Panc1 (cell line): ENCODE measurements around the gene KIAA2012. TPM values are rescaled to one million over a fixed set of nuclear protein-coding genes. Genes with fewer than 3 reads are reported as not detected.

Source experiments
- ATAC-seq: fragments of 200-7000 bp; cut with Tn5 transposase; 2 replicates; pipeline ENCODE4 v1.9.1; 2020; ENCODE audit warnings: mild to moderate bottlenecking, moderate library complexity
- BruUV-seq: library from RNA; stranded (reverse); fragments of 400-500 nt; replicated peaks from 2 replicates; lab custom pipeline; 2021; lab: Mats Ljungman, UMichigan
- CTCF ChIA-PET: fragments of 300-600 bp; sonication (Branson Sonifier 250); formaldehyde crosslinking; loops from one replicate; lab custom pipeline; 2022; ENCODE audit warnings: antibody characterized with exemption; lab: Charles Lee
- POLR2A ChIA-PET: fragments of 300-600 bp; sonication (Branson Sonifier 250); formaldehyde crosslinking; loops from one replicate; lab custom pipeline; 2022; ENCODE audit warnings: antibody characterized with exemption; lab: Charles Lee
- DNase-seq: peaks from one replicate; pipeline ENCODE4 v3.0.0-alpha.2; 2010; ENCODE audit warnings: low read depth, low spot score
- H3K27ac ChIP-seq: 2 replicates; pipeline ENCODE4 v1.5.1; 2011; ENCODE audit warnings: mild to moderate bottlenecking, low read length, inconsistent platforms
- H3K27me3 ChIP-seq: fragments of 200-500 bp; sonication (Bioruptor generic); 2 replicates; pipeline ENCODE4 v1.6.0; 2014; ENCODE audit warnings: low read length, inconsistent platforms; ENCODE audit not compliant: control insufficient read depth, insufficient read depth
- H3K36me3 ChIP-seq: fragments of 200-500 bp; sonication (Bioruptor generic); 2 replicates; pipeline ENCODE4 v1.5.1; 2014; ENCODE audit warnings: inconsistent platforms, mild to moderate bottlenecking, low read length, moderate library complexity; ENCODE audit not compliant: control insufficient read depth, insufficient read depth
- H3K4me1 ChIP-seq: 2 replicates; pipeline ENCODE4 v1.5.1; 2011; ENCODE audit warnings: inconsistent platforms, mild to moderate bottlenecking, low read length, moderate library complexity; ENCODE audit not compliant: control insufficient read depth, insufficient read depth
- H3K4me3 ChIP-seq, 2 experiments: 2 replicates each; pipeline ENCODE4 v1.5.1; 2011 to 2012; ENCODE audit warnings: low read depth in 2 of 2, low read length in 2 of 2, mild to moderate bottlenecking in 2 of 2, inconsistent platforms in 1 of 2, moderate library complexity in 1 of 2
- H3K9me3 ChIP-seq: fragments of 200-500 bp; sonication (Bioruptor generic); 2 replicates; pipeline ENCODE4 v1.5.1; 2014; ENCODE audit warnings: low read depth, mild to moderate bottlenecking, inconsistent platforms, low read length, moderate library complexity; ENCODE audit not compliant: control insufficient read depth, insufficient read depth
- CTCF ChIP-seq: fragments of 450-650 bp; IDR thresholded peaks from 2 replicates; pipeline ENCODE4 v1.5.1; 2017; ENCODE audit warnings: mild to moderate bottlenecking
- POLR2AphosphoS5 ChIP-seq: IDR thresholded peaks from 2 replicates; pipeline ENCODE4 v1.6.1; 2012; ENCODE audit warnings: mild to moderate bottlenecking, low read depth, low read length, moderate library complexity
- SIN3A ChIP-seq: IDR thresholded peaks from 2 replicates; pipeline ENCODE4 v1.6.1; 2012; ENCODE audit warnings: low read depth, mild to moderate bottlenecking, low read length, moderate library complexity, borderline replicate concordance; ENCODE audit not compliant: insufficient read depth
- TCF7L2 ChIP-seq: IDR thresholded peaks from 2 replicates; pipeline ENCODE4 v1.6.1; 2011; ENCODE audit warnings: mild to moderate bottlenecking, low read depth, low read length, inconsistent platforms
- in situ Hi-C: cut with HindIII; loops from 2 replicates; pipeline ENCODE4 v1.10.0; 2016; ENCODE audit warnings: low sequenced_read_pairs, low pct_unique_long_range_greater_than_20kb
- intact Hi-C: fragments of 100-400 bp; cut with micrococcal nuclease; formaldehyde crosslinking; loops from one replicate; pipeline ENCODE4 v1.10.0; 2022; ENCODE audit not compliant: unreplicated experiment
- total RNA-seq: library from RNA; stranded (reverse); gene quantifications from one replicate; pipeline ENCODE4 v1.2.1, GENCODE V29; 2021; ENCODE audit not compliant: unreplicated experiment
- TF ChIP-seq, protein P1 (sequence below), 2 experiments: IDR thresholded peaks; 2 replicates each; pipeline ENCODE4 v1.6.1; 2011 to 2012; ENCODE audit warnings: low read depth in 2 of 2, control low read depth in 1 of 2, low read length in 1 of 2, mild to moderate bottlenecking in 1 of 2, moderate library complexity in 1 of 2; ENCODE audit not compliant: insufficient read depth in 1 of 2

KIAA2012 gene
- total RNA-seq, 1 experiment from 2014 or later = not detected

- Histone ChIP-seq H3K4me3 (no peak overlapping the region), H3K27me3 (no peaks in the 10 kb centered on the region), H3K9me3 (no peaks in the 10 kb centered on the region), H3K4me1 (no peaks in the 10 kb centered on the region), H3K36me3 (no peaks in the 10 kb centered on the region), H3K27ac (no peak overlapping the region)
- intact Hi-C loops (no loop called here), in situ Hi-C loops (no loop called here)
- no TSS peak for BruUV-seq
- ATAC-seq = no peak
- no peak for DNase-seq
- ChIA-PET CTCF (no interaction called here), POLR2A (no interaction called here)
- TF ChIP-seq POLR2AphosphoS5 (no peak), TCF7L2 (no peak), CTCF (no peak), SIN3A (no peak)
- TF ChIP-seq, protein P1, sequence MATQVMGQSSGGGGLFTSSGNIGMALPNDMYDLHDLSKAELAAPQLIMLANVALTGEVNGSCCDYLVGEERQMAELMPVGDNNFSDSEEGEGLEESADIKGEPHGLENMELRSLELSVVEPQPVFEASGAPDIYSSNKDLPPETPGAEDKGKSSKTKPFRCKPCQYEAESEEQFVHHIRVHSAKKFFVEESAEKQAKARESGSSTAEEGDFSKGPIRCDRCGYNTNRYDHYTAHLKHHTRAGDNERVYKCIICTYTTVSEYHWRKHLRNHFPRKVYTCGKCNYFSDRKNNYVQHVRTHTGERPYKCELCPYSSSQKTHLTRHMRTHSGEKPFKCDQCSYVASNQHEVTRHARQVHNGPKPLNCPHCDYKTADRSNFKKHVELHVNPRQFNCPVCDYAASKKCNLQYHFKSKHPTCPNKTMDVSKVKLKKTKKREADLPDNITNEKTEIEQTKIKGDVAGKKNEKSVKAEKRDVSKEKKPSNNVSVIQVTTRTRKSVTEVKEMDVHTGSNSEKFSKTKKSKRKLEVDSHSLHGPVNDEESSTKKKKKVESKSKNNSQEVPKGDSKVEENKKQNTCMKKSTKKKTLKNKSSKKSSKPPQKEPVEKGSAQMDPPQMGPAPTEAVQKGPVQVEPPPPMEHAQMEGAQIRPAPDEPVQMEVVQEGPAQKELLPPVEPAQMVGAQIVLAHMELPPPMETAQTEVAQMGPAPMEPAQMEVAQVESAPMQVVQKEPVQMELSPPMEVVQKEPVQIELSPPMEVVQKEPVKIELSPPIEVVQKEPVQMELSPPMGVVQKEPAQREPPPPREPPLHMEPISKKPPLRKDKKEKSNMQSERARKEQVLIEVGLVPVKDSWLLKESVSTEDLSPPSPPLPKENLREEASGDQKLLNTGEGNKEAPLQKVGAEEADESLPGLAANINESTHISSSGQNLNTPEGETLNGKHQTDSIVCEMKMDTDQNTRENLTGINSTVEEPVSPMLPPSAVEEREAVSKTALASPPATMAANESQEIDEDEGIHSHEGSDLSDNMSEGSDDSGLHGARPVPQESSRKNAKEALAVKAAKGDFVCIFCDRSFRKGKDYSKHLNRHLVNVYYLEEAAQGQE (IDR thresholded peaks at IDR 0.05; ENCODE audit: insufficient read depth in 1 of 2, low read depth in 2 of 2, low read length in 1 of 2) = no peak
Measured at GRCh38 chr2:202024871-202025270, 48.2 kb upstream of the KIAA2012 start.

GRCh38 chr2:202025816-202026215, 47.2 kb upstream of the KIAA2012 start:
- ChIA-PET CTCF (interaction anchor here (0.6 kb wide), 1 partner anchor 547 kb away, joined by 4 read pairs; no protein-coding TSS in a partner anchor), POLR2A (no interaction called here)

More at GRCh38 chr2:202025816-202026215, 47.2 kb upstream of the KIAA2012 start:
- H3K36me3 ChIP-seq = no peaks in the 10 kb centered on the region
- intact Hi-C loops = no loop called here
- no peaks in the 10 kb centered on the region for H3K9me3 ChIP-seq
- no peak overlapping the region for H3K4me3 ChIP-seq
- no peaks in the 10 kb centered on the region for H3K27me3 ChIP-seq
- H3K27ac ChIP-seq = no peak overlapping the region; the same call in 1 of the 2 replicates
- no TSS peak for BruUV-seq
- DNase-seq (no peak), ATAC-seq (no peak)
- in situ Hi-C loops = no loop called here
- TF ChIP-seq, protein P1 (IDR thresholded peaks at IDR 0.05; ENCODE audit: insufficient read depth in 1 of 2, low read depth in 2 of 2, low read length in 1 of 2) = no peak
- no peak for TF ChIP-seq TCF7L2
- no peak for TF ChIP-seq POLR2AphosphoS5
- no peak for TF ChIP-seq SIN3A
- TF ChIP-seq CTCF = no peak
- H3K4me1 ChIP-seq = no peaks in the 10 kb centered on the region
